Measurements from ENCODE around the gene PPFIA4. TPM values are rescaled to one million over a fixed set of nuclear protein-coding genes. Genes with fewer than 3 reads are reported as not detected.

PPFIA4 gene
- total RNA-seq, 2 donors from 2014 or later = 5.4 to 18.8 TPM

DNA sequence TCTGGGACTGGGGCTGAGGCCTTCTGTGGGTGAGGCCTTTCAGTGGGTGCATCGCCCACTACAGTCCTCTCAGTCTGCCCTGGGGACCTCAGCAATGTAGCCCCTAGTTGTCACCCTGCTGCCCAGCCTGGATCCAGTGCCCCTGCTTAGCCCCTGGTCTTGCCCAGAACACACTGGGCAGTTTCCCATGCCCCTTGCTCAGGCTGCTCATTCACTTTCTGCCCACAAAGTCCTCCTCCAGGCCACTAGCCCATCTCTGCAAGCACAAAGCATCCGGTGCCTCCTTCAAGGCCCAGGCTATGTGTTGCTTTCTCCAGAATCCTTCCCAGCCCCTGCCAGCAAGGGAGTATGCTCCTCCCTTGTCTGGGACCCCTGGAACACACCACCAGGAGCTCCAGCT lies 95.9 kb downstream of the PPFIA4 start:
- Mint-ChIP-seq H3K9me3 (no peaks in the 10 kb centered on the region), H3K4me1 (ENCODE audit: low read depth) (peaks cover 3% of the 10 kb centered on the region), H3K27me3 (ENCODE audit: low read depth) (peaks cover 74% of the 10 kb centered on the region), H3K36me3 (ENCODE audit: insufficient read depth in 2 of 2) (no peaks in the 10 kb centered on the region), H3K4me3 (no peak overlapping the region), H3K27ac (no peak overlapping the region)
- no peak for DNase-seq
- ATAC-seq (replicated peaks in 1 of 2) = no peak

- Mint-ChIP-seq H3K27ac (no peak overlapping the region), H3K4me1 (ENCODE audit: low read depth) (peaks cover 14% of the 10 kb centered on the region), H3K36me3 (ENCODE audit: insufficient read depth in 2 of 2) (no peaks in the 10 kb centered on the region), H3K27me3 (ENCODE audit: low read depth) (peaks cover 75% of the 10 kb centered on the region), H3K9me3 (no peaks in the 10 kb centered on the region), H3K4me3 (no peak overlapping the region)
- ATAC-seq (replicated peaks in 1 of 2) (no peak), DNase-seq (no peak)
Measured at GRCh38 chr1:203124011-203124410, 97.7 kb downstream of the PPFIA4 start.

DNA sequence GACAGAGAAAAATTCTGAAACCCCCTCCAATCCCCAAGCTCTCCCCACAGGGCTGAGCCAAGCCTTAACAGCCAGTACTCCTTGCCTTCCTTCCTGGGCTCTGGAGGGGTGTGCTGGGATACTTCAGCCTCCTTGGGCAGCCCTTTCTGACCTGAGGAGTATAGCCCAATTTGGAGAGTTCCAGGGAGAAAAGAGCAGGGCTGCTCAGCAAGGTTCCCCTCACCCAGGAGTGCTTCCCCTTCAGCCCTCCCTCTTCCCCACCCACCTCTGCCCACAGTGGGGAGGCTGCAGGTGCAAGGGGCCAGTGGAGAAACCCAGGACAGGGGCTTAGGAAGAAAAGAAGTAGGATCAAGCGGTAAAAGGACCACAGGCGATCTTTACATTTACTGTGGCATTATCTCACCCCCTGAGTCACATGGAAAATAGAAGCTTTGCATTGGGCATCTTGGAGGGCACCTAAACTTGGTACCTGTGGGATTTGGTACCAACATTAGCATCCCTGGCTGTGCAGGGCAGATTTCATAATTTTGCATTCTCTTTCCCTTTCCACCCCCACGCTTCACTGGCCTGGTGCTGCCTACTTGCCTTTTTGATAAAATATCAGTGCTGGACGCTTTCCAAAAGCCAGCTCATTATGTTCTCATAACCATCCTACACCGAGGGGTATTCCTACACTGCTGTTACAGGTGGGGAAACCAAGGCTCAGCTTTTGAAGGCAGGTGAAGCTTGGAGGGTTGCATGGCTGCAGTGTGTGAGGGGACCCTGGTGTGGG lies 98.4 kb downstream of the PPFIA4 start:
- H3K4me3 Mint-ChIP-seq = no peak overlapping the region
- peaks cover 79% of the 10 kb centered on the region for H3K27me3 Mint-ChIP-seq (ENCODE audit: low read depth)
- no peaks in the 10 kb centered on the region for H3K36me3 Mint-ChIP-seq (ENCODE audit: insufficient read depth in 2 of 2)
- H3K27ac Mint-ChIP-seq = no peak overlapping the region
- no peak for ATAC-seq (replicated peaks in 1 of 2)
- no peak for DNase-seq
- peaks cover 14% of the 10 kb centered on the region for H3K4me1 Mint-ChIP-seq (ENCODE audit: low read depth)
- no peaks in the 10 kb centered on the region for H3K9me3 Mint-ChIP-seq

GRCh38 chr1:203126151-203126865 lies 100.0 kb downstream of the PPFIA4 start:
- no peak for DNase-seq
- Mint-ChIP-seq H3K4me3 (no peak overlapping the region), H3K36me3 (ENCODE audit: insufficient read depth in 2 of 2) (no peaks in the 10 kb centered on the region), H3K27ac (no peak overlapping the region), H3K27me3 (ENCODE audit: low read depth) (peaks cover 63% of the 10 kb centered on the region), H3K4me1 (ENCODE audit: low read depth) (peaks cover 14% of the 10 kb centered on the region), H3K9me3 (no peaks in the 10 kb centered on the region)
- no peak for ATAC-seq (replicated peaks in 1 of 2)

GRCh38 chr1:203126866-203127665 lies 100.8 kb downstream of the PPFIA4 start:
- H3K27me3 Mint-ChIP-seq (ENCODE audit: low read depth) = peaks cover 55% of the 10 kb centered on the region
- no peaks in the 10 kb centered on the region for H3K36me3 Mint-ChIP-seq (ENCODE audit: insufficient read depth in 2 of 2)
- no peak overlapping the region for H3K27ac Mint-ChIP-seq
- DNase-seq (no peak), ATAC-seq (replicated peaks in 1 of 2) (no peak)
- H3K4me1 Mint-ChIP-seq (ENCODE audit: low read depth) = peaks cover 14% of the 10 kb centered on the region
- H3K9me3 Mint-ChIP-seq = no peaks in the 10 kb centered on the region
- H3K4me3 Mint-ChIP-seq = peak overlapping the region; percentile 33 to 59

- Mint-ChIP-seq H3K27me3 (ENCODE audit: low read depth) (peaks cover 51% of the 10 kb centered on the region), H3K9me3 (no peaks in the 10 kb centered on the region), H3K4me1 (ENCODE audit: low read depth) (peaks cover 14% of the 10 kb centered on the region), H3K27ac (no peak within 1 kb of the TSS), H3K4me3 (peak within 1 kb of the TSS; percentile 60 to 70), H3K36me3 (ENCODE audit: insufficient read depth in 2 of 2) (no peaks in the 10 kb centered on the region)
- ATAC-seq (replicated peaks in 1 of 2) = peak in 1 of 2 donors; percentile 51
- DNase-seq = peak in 1 of 2 donors; percentile 8
Measured at GRCh38 chr1:203127666-203128430, 101.6 kb downstream of the PPFIA4 start, which contains the start of gene ADORA1. ADORA1 (plus strand) TSS chr1:203127726; CDS start chr1:203128842, 1,116 bp downstream.

DNA sequence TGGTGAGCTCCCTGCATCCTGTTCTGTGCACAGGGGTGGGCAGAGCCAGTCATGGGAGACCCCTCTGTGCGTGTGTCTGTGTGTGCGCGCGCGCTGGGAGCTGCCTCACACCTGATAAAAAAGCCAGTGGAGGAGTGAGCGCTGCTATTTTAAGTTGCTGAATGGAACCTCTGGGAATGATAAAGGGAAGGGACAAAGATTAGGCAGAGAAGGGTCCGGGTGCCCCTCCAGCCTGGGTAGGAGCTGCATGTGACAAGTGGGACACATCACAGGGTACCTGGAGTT lies 102.1 kb downstream of the PPFIA4 start:
- Mint-ChIP-seq H3K27ac (no peak overlapping the region), H3K4me1 (ENCODE audit: low read depth) (peaks cover 14% of the 10 kb centered on the region), H3K36me3 (ENCODE audit: insufficient read depth in 2 of 2) (no peaks in the 10 kb centered on the region), H3K9me3 (no peaks in the 10 kb centered on the region), H3K27me3 (ENCODE audit: low read depth) (peaks cover 51% of the 10 kb centered on the region), H3K4me3 (peak overlapping the region in 1 of 2 donors; percentile 70)
- DNase-seq (no peak), ATAC-seq (replicated peaks in 1 of 2) (no peak)

Other genes with a start within 250 kb of the PPFIA4 start
- gene KDM5B, start 218.1 kb upstream of the PPFIA4 start, total RNA-seq = 10 to 100 TPM; 47.0 to 53.6 TPM
- gene PCAT6, start 215.5 kb upstream of the PPFIA4 start, total RNA-seq = 1 to 10 TPM; 1.0 to 1.8 TPM
- gene RABIF, start 137.3 kb upstream of the PPFIA4 start, total RNA-seq = 10 to 100 TPM in 1 of 2 donors, 1 to 10 TPM in 1; 8.4 to 10.8 TPM
- 10 to 100 TPM; 43.8 to 52.5 TPM for gene KLHL12, start 99.3 kb upstream of the PPFIA4 start, total RNA-seq
- gene ADIPOR1, start 68.2 kb upstream of the PPFIA4 start, total RNA-seq = 10 to 100 TPM; 72.0 to 75.3 TPM
- gene CYB5R1, start 59.2 kb upstream of the PPFIA4 start, total RNA-seq = 10 to 100 TPM; 24.9 to 30.1 TPM
- 10 to 100 TPM; 63.8 to 80.7 TPM for gene TMEM183A, start 19.1 kb upstream of the PPFIA4 start, total RNA-seq
- gene MYOG, start 59.5 kb downstream of the PPFIA4 start, total RNA-seq = not detected
- gene ADORA1, start 101.2 kb downstream of the PPFIA4 start, total RNA-seq = not detected
- not detected for gene MYBPH, start 149.3 kb downstream of the PPFIA4 start, total RNA-seq
- not detected for gene CHI3L1, start 160.2 kb downstream of the PPFIA4 start, total RNA-seq
- gene CHIT1, start 203.2 kb downstream of the PPFIA4 start, total RNA-seq = 1 to 10 TPM; 1.4 to 4.7 TPM